Activated CD4-positive, alpha-beta T cell treated with anti-CD3 and anti-CD28 coated beads for 4 hours (primary cell): ENCODE data around the gene POLN.

ENCODE experiments used
- DNase-seq, 2 donors: peaks; one replicate each; pipeline ENCODE4 v3.0.0-alpha.2; 2020

The POLN gene

GRCh38 chr4:2066571-2067445 lies 175.1 kb downstream of the POLN start:
- DNase-seq = no peak

GRCh38 chr4:2066011-2066551 lies 175.8 kb downstream of the POLN start:
- DNase-seq = no peak

GRCh38 chr4:2065106-2065930 lies 176.6 kb downstream of the POLN start:
- no peak for DNase-seq

- DNase-seq = no peak
Measured at GRCh38 chr4:2064276-2064991, 177.5 kb downstream of the POLN start.

- no peak for DNase-seq
Measured at GRCh38 chr4:2063557-2064275, 178.2 kb downstream of the POLN start.

- no peak for DNase-seq
Measured at GRCh38 chr4:2062808-2063524, 179.0 kb downstream of the POLN start.

GRCh38 chr4:2062168-2062807 lies 179.6 kb downstream of the POLN start:
- no peak for DNase-seq

- no peak for DNase-seq
Measured at GRCh38 chr4:2061186-2062131, 180.5 kb downstream of the POLN start.

- DNase-seq = no peak
Measured at GRCh38 chr4:2060611-2061185, 181.2 kb downstream of the POLN start.

- no peak for DNase-seq
Measured at GRCh38 chr4:2059726-2060602, 182.0 kb downstream of the POLN start.

GRCh38 chr4:2059046-2059725 lies 182.7 kb downstream of the POLN start, which contains the start of gene NAT8L:
NAT8L (plus strand) TSS chr4:2059327; CDS start chr4:2059512, 185 bp downstream.
- DNase-seq = no peak

- no peak for DNase-seq
Measured at GRCh38 chr4:2058264-2059045, 183.5 kb downstream of the POLN start.

- DNase-seq = no peak
Measured at GRCh38 chr4:2057382-2058065, 184.4 kb downstream of the POLN start.

- no peak for DNase-seq
Measured at GRCh38 chr4:2054217-2054616, 187.7 kb downstream of the POLN start.

- no peak for DNase-seq
Measured at GRCh38 chr4:2051086-2051485, 190.8 kb downstream of the POLN start.

GRCh38 chr4:2049811-2050210 lies 192.1 kb downstream of the POLN start:
- no peak for DNase-seq
